PFSK-1 (cell line): ENCODE results near the gene TNFRSF13B.

ENCODE experiments used
- POLR2AphosphoS5 ChIP-seq: IDR thresholded peaks from 2 replicates; pipeline ENCODE4 v1.6.1; 2012; ENCODE audit warnings: low read depth, mild to moderate bottlenecking, control low read depth, low read length, moderate library complexity
- REST ChIP-seq, 2 experiments: IDR thresholded peaks; 2 replicates each; pipeline versions ENCODE4 v1.6.1 to v1.8.0; 2011 to 2012; ENCODE audit warnings: low read depth in 2 of 2, low read length in 2 of 2, control low read depth in 1 of 2, inconsistent platforms in 1 of 2, mild to moderate bottlenecking in 1 of 2, moderate library complexity in 1 of 2; ENCODE audit not compliant: insufficient read depth in 1 of 2
- TAF1 ChIP-seq: IDR thresholded peaks from 2 replicates; pipeline ENCODE4 v1.6.1; 2012; ENCODE audit warnings: low read length, control low read depth, borderline replicate concordance; ENCODE audit not compliant: insufficient read depth

GRCh38 chr17:17019430-17019762 lies 47.5 kb upstream of the TNFRSF13B start:
- no peak for TF ChIP-seq TAF1
- TF ChIP-seq REST (IDR thresholded peaks at IDR 0.05; ENCODE audit: insufficient read depth in 1 of 2, low read depth in 2 of 2, low read length in 2 of 2) = no peak
- TF ChIP-seq POLR2AphosphoS5 = no peak
